B cell (primary cell): ENCODE data around the gene WFDC11. TPM values are rescaled to one million over a fixed set of nuclear protein-coding genes. Genes with fewer than 3 reads are reported as not detected.

ENCODE experiments used
- ATAC-seq: fragments of 200-7000 bp; cut with Tn5 transposase; one replicate; pipeline ENCODE4 v1.10.0; 2021; ENCODE audit warnings: low read depth, mild to moderate bottlenecking, moderate number of reproducible peaks, moderate library complexity
- CTCF ChIA-PET: fragments of 350-600 bp; sonication (Branson Sonifier 250); formaldehyde crosslinking; loops from one replicate; lab custom pipeline; 2021; ENCODE audit warnings: antibody characterized with exemption, inconsistent platforms; lab: Charles Lee
- POLR2A ChIA-PET: fragments of 350-600 bp; sonication (Branson Sonifier 250); formaldehyde crosslinking; loops from one replicate; lab custom pipeline; 2021; ENCODE audit warnings: antibody characterized with exemption; lab: Charles Lee
- DNase-seq: peaks from one replicate; pipeline ENCODE4 v3.0.0; 2013
- H2AFZ ChIP-seq: 2 replicates; pipeline ENCODE4 v1.6.1; 2012; ENCODE audit warnings: mild to moderate bottlenecking, low read depth, low read length; ENCODE audit not compliant: insufficient read depth, poor library complexity, severe bottlenecking
- H3K27ac ChIP-seq, 2 donors: 1 replicate in 1 of 2; 2 replicates in 1 of 2; pipeline ENCODE4 v1.5.1; 2012 to 2013; ENCODE audit warnings: low read length in 2 of 2, mild to moderate bottlenecking in 2 of 2, moderate library complexity in 1 of 2
- H3K27me3 ChIP-seq, 4 experiments: fragments of 200-600 bp in 1 of 4; sonication (generic) in 1 of 4; replicated peaks in 1 of 4; 1 replicate in 2 of 4; 2 replicates in 2 of 4; pipeline versions ENCODE4 v1.6.1 to v1.7.0; 2013 to 2016; ENCODE audit warnings: low read length in 3 of 4, mild to moderate bottlenecking in 2 of 4, mixed read lengths in 1 of 4, moderate library complexity in 1 of 4; ENCODE audit not compliant: insufficient read depth in 4 of 4, control insufficient read depth in 3 of 4; ENCODE audit errors: control extremely low read depth in 1 of 4
- H3K36me3 ChIP-seq, 2 experiments: replicated peaks in 1 of 2; 1 replicate in 1 of 2; 2 replicates in 1 of 2; pipeline versions ENCODE4 v1.6.1 to v1.7.1; 2013; ENCODE audit warnings: low read length in 1 of 2; ENCODE audit not compliant: insufficient read depth in 2 of 2, control insufficient read depth in 1 of 2; ENCODE audit errors: control extremely low read depth in 1 of 2, extremely low read depth in 1 of 2
- H3K4me1 ChIP-seq, 2 donors: fragments of 200-600 bp in 1 of 2; sonication (generic) in 1 of 2; 1 replicate in 1 of 2; 2 replicates in 1 of 2; pipeline versions ENCODE4 v1.5.1 to v1.6.1; 2013 to 2017; ENCODE audit warnings: low read length in 2 of 2; ENCODE audit not compliant: control insufficient read depth in 2 of 2, insufficient read depth in 2 of 2
- H3K4me2 ChIP-seq: replicated peaks from 2 replicates; pipeline ENCODE3; 2012; ENCODE audit warnings: mild to moderate bottlenecking, low read depth, low read length; ENCODE audit not compliant: poor library complexity, severe bottlenecking
- H3K4me3 ChIP-seq, 5 experiments: fragments of 200-600 bp in 1 of 5; sonication (generic) in 1 of 5; 1 replicate in 3 of 5; 2 replicates in 2 of 5; pipeline versions ENCODE4 v1.5.1 to v1.7.0; 2011 to 2016; ENCODE audit warnings: low read length in 4 of 5, mild to moderate bottlenecking in 4 of 5, low read depth in 2 of 5, control low read depth in 1 of 5, moderate library complexity in 1 of 5; ENCODE audit not compliant: insufficient read depth in 1 of 5; ENCODE audit errors: control extremely low read depth in 1 of 5, extremely low read depth in 1 of 5
- H3K79me2 ChIP-seq: fragments of 200-600 bp; sonication (generic); one replicate; pipeline ENCODE4 v1.6.0; 2016; ENCODE audit warnings: low read length; ENCODE audit not compliant: control insufficient read depth, insufficient read depth
- H3K9ac ChIP-seq: fragments of 200-600 bp; sonication (generic); 2 replicates; pipeline ENCODE4 v1.6.1; 2017; ENCODE audit warnings: mild to moderate bottlenecking, low read length, moderate library complexity
- H3K9me3 ChIP-seq, 3 donors: one replicate each; pipeline versions ENCODE4 v1.6.1 to v1.7.1; 2013; ENCODE audit warnings: low read length in 2 of 3; ENCODE audit not compliant: control insufficient read depth in 2 of 3, insufficient read depth in 1 of 3; ENCODE audit errors: control extremely low read depth in 1 of 3
- H4K20me1 ChIP-seq: 2 replicates; pipeline ENCODE4 v1.6.0; 2012; ENCODE audit warnings: mild to moderate bottlenecking, low read length; ENCODE audit not compliant: insufficient read depth, control insufficient read depth, poor library complexity, severe bottlenecking
- H3K27ac Mint-ChIP-seq: one replicate; pipeline ENCODE4 v1.8.0; 2021; ENCODE audit warnings: mixed read lengths
- H3K27me3 Mint-ChIP-seq: one replicate; pipeline ENCODE4 v1.8.0; 2021; ENCODE audit warnings: mixed read lengths
- H3K4me1 Mint-ChIP-seq: one replicate; pipeline ENCODE4 v1.8.0; 2021; ENCODE audit warnings: mixed read lengths
- H3K4me3 Mint-ChIP-seq: one replicate; pipeline ENCODE4 v1.8.0; 2021; ENCODE audit warnings: mixed read lengths
- H3K9me3 Mint-ChIP-seq: one replicate; pipeline ENCODE4 v1.8.0; 2022; ENCODE audit warnings: mixed read lengths; ENCODE audit not compliant: insufficient read depth
- CTCF ChIP-seq: fragments of 200-600 bp; IDR thresholded peaks from one replicate; pipeline ENCODE4 v1.8.0; 2022; ENCODE audit warnings: antibody characterized with exemption, mild to moderate bottlenecking
- EZH2 ChIP-seq: IDR thresholded peaks from 2 replicates; pipeline ENCODE4 v1.6.1; 2012; ENCODE audit warnings: borderline replicate concordance, low read depth, mild to moderate bottlenecking, moderate library complexity, low read length; ENCODE audit not compliant: insufficient read depth, poor library complexity, severe bottlenecking
- WGBS: methylation state at CpG from one replicate; pipeline ENCODE4 v1.1.5; 2013; ENCODE audit warnings: missing lambda C conversion rate; ENCODE audit not compliant: insufficient coverage; 5-methylcytosine and 5-hydroxymethylcytosine counted together
- intact Hi-C: fragments of 100-400 bp; cut with micrococcal nuclease; formaldehyde crosslinking; loops from one replicate; pipeline ENCODE4 v1.10.0; 2022
- polyA plus RNA-seq: library from polyadenylated mRNA; depleted of rRNA; stranded (reverse); fragments of >200 nt; gene quantifications from 2 replicates; pipeline ENCODE4 v1.2.3, GENCODE V29; 2012
- total RNA-seq, 2 donors: library from RNA; stranded (reverse); fragments of 120-200 nt in 1 of 2; gene quantifications; 1 replicate in 1 of 2; 2 replicates in 1 of 2; pipeline versions ENCODE4 v1.2.3 to v1.2.4, GENCODE V29; 2013 to 2022

Gene WFDC11
- total and polyA plus RNA-seq, 2 donors (not counting 1 experiment from before 2014, with no cell fraction given): not detected

- ChIA-PET CTCF (interaction anchor here (0.6 to 3.1 kb wide), 8 partner anchors 10 to 268 kb away, joined by 3 to 18 read pairs (median 4); no protein-coding TSS in a partner anchor), POLR2A (no interaction called here)
- Mint-ChIP-seq H3K27me3 (peaks cover 37% of the 10 kb centered on the region), H3K27ac (no peak within 1 kb of the TSS), H3K4me3 (peak within 1 kb of the TSS; percentile 32), H3K9me3 (no peaks in the 10 kb centered on the region), H3K4me1 (peaks cover 4% of the 10 kb centered on the region)
- no peak within 1 kb of the TSS for H3K4me3 ChIP-seq
- ATAC-seq (peak; percentile 67), DNase-seq (peak; percentile 54)
- H3K4me2 ChIP-seq: peak within 1 kb of the TSS; percentile 42
- no peaks in the 10 kb centered on the region for H3K79me2 ChIP-seq
- peaks cover 0 to 4% (median 0%) of the 10 kb centered on the region in 3 donors for H3K9me3 ChIP-seq
- no peak within 1 kb of the TSS for H3K9ac ChIP-seq
- 17% methylated on average over 9 of the region's 9 CpGs for WGBS
- no peak within 1 kb of the TSS for H3K27ac ChIP-seq
- peak within 1 kb of the TSS; percentile 68 for H2AFZ ChIP-seq
- peak; percentile 78 for TF ChIP-seq CTCF
- no peak for TF ChIP-seq EZH2
- intact Hi-C loops: loop anchor here (1.0 kb wide), 1 partner anchor 142 kb away; no protein-coding TSS in a partner anchor
- H3K27me3 ChIP-seq: peaks cover 0 to 4% (median 0%) of the 10 kb centered on the region in 4 experiments
- H4K20me1 ChIP-seq: no peaks in the 10 kb centered on the region
- peaks cover 4 to 5% of the 10 kb centered on the region in 2 donors for H3K4me1 ChIP-seq
- H3K36me3 ChIP-seq: no peaks in the 10 kb centered on the region
Measured at GRCh38 chr20:45629496-45630100, 40.4 kb downstream of the WFDC11 start, which contains the start of gene WFDC10A. Gene WFDC10A, plus strand, starts transcription at chr20:45629739. Its CDS starts 75 bp downstream, at chr20:45629814.

- Histone ChIP-seq H3K4me3 (no peak overlapping the region), H3K27ac (no peak overlapping the region), H3K27me3 (peaks cover 0 to 4% (median 0%) of the 10 kb centered on the region in 4 experiments), H3K36me3 (no peaks in the 10 kb centered on the region), H3K4me2 (no peak overlapping the region), H3K9ac (no peak overlapping the region), H4K20me1 (no peaks in the 10 kb centered on the region), H3K79me2 (no peaks in the 10 kb centered on the region), H3K9me3 (peaks cover 0 to 4% (median 0%) of the 10 kb centered on the region in 3 donors), H3K4me1 (peaks cover 4 to 5% of the 10 kb centered on the region in 2 donors), H2AFZ (no peak overlapping the region)
- WGBS: no CpG with 5 or more reads among the region's 2 CpGs
- Mint-ChIP-seq H3K27ac (no peak overlapping the region), H3K4me3 (no peak overlapping the region), H3K4me1 (peaks cover 4% of the 10 kb centered on the region), H3K27me3 (peaks cover 31% of the 10 kb centered on the region), H3K9me3 (no peaks in the 10 kb centered on the region)
- ChIA-PET POLR2A (no interaction called here), CTCF (interaction anchor here (0.6 kb wide), 1 partner anchor 265 kb away, joined by 3 read pairs; no protein-coding TSS in a partner anchor)
- no peak for TF ChIP-seq CTCF
- no peak for TF ChIP-seq EZH2
- DNase-seq (no peak), ATAC-seq (no peak)
- intact Hi-C loops: no loop called here
Measured at GRCh38 chr20:45626540-45626939, 43.5 kb downstream of the WFDC11 start.
